NCI-H187 treated with DMSO at 0.1 percent for 48 hours (cell line): Measurements from ENCODE around the gene EIF2B5.
"Not testable (repeated sequence)": the region's sequence is repeated elsewhere in the genome, so short reads cannot be mapped to it uniquely, and the experiment has no call there.

Source experiments
- DNase-seq: peaks from one replicate; lab custom pipeline; 2025; lab: John Stamatoyannopoulos, UW

Gene EIF2B5

GRCh38 chr3:184145751-184146270 lies 10.7 kb downstream of the EIF2B5 start:
- DNase-seq, result no peak

- no peak for DNase-seq
Measured at GRCh38 chr3:184148076-184148475, 12.9 kb downstream of the EIF2B5 start.

GRCh38 chr3:184149123-184149522 lies 14.0 kb downstream of the EIF2B5 start:
- no peak for DNase-seq

GRCh38 chr3:184149770-184150169 lies 14.6 kb downstream of the EIF2B5 start:
- DNase-seq, result not testable (repeated sequence)

DNA sequence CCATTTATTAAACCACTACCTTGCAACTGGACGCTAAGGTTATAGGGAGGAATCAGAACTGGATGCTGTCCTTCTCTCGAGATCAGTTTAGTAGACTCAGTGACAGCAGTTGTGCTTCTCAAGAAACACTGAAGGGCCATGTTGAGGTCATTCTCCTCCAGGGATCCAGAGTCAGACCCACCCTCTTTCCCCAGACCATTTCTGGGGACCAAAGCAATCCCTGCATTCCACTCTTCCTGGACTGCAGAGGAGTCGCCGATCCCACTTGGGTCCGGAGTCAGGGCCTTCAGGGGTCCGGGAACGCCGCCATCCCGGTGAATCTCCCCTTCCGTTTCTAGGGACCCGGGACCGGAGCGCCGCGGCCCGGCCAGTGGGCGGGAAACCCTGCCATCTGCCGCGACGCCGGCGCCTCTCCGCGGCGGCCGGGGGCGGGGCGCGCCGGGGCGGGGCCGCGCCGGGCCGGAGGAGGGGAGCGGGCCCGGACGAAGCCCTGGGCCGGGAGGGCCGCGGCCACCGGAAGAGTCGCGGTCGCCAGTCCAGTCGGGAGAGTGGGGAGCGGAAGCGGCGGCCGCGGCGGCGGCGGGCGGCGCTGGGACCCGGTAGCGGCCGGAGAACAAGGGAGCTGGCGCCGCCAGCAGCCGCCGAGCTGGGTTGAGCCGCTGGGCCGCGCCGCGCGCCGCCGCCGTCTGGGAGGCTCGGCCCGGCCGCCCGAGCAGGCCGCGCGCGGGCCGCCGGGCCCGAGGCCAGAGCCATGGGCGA lies 19.9 kb downstream of the EIF2B5 start, which contains the start of gene DVL3:
TSS of gene DVL3 (plus strand) at position 493 of the 759 bp plus-strand sequence. CDS start at position 752, 259 bp downstream.
- no peak for DNase-seq

DNA sequence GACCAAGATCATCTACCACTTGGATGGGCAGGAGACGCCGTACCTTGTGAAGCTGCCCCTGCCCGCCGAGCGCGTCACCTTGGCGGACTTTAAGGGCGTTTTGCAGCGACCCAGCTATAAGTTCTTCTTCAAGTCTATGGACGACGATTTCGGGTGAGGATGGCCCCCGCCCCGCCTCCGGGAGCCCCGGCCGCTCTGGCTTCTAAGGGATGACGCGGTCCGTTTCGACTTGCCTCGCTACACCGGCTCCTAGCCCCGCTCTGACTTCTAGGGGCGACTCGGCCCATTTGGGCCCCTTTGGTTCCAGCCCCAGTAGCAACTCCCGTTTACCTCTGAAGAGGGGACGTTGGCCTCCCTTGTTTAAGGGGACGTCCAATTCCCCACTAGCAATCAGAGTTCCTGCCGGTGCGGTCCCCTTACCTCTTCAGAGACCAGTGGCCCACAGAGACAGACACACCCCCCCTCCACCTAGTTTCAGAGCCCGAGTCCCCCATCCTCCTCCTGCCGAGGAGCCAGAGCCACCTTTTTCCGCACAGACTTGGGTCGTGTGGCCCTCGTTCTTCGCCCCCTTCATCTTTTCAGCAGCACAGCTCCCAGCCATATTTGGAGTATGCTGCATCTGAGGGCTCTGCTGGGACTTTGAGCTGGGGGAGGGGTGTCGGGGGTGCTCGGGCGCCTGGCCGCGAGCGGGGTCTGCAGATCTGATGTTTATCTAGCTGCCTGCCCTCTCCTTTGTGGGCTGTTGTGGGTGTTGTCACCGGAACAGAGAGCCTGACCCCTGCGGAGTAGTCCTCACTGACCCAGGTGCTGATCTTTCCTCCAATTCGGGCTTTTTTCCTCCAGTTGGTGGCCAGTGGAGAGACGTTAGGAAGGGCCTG lies 20.7 kb downstream of the EIF2B5 start:
- DNase-seq, result no peak

GRCh38 chr3:184156522-184156955 lies 21.4 kb downstream of the EIF2B5 start:
- DNase-seq, result no peak

- DNase-seq, result no peak
Measured at GRCh38 chr3:184157206-184157605, 22.0 kb downstream of the EIF2B5 start.

GRCh38 chr3:184158404-184158803 lies 23.2 kb downstream of the EIF2B5 start:
- no peak for DNase-seq

GRCh38 chr3:184160456-184160855 lies 25.3 kb downstream of the EIF2B5 start:
- DNase-seq, result no peak

DNA sequence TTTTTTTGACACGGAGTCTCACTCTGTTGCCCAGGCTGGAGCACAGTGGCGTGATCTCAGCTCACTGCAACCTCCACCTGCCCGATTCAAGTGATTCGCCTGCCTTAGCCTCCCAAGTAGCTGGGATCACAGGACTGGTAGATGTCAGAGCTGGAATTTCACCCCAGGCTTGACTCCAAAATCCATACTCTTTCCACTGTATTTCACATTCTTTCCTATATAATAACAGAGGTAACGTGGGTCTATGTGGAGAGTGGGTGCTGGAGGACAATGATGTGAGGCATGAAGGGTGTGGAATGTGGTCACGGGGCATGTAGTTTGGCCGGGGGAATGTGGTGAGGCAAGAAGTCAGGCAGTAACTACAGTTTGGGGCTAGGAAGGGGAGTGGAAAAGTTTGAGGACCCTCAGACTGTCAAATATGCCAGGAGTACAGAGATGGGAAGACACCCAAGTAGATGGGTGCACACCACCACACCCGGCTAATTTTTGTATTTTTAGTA lies 27.5 kb downstream of the EIF2B5 start:
- not testable (repeated sequence) for DNase-seq

DNA sequence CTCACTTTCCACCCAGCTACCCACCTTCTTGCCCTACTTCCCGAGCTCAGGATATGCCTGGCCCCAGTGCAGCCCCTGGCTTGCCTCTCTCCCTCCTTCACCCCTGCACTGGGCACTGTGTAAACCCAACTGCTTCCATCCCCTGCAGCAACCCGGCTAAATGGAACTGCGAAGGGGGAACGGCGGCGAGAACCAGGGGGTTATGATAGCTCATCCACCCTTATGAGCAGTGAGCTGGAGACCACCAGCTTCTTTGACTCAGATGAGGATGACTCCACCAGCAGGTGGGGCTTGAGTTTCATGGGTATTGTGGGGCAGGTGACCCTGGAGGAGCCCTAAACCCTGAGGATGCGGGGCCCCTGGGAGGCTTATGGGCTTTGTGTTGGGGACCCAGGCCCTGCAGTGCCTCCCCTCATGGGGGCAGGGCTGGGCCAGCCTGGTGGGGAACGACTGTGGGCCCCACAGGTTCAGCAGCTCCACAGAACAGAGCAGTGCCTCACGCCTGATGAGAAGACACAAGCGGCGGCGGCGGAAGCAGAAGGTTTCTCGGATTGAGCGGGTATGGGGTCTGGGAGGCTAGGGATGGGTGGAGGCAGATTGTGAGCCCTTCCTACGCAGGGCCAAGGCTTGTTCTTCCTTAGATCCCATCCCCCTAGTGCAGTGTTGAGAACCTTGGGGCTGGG lies 29.6 kb downstream of the EIF2B5 start:
- DNase-seq, result no peak

DNA sequence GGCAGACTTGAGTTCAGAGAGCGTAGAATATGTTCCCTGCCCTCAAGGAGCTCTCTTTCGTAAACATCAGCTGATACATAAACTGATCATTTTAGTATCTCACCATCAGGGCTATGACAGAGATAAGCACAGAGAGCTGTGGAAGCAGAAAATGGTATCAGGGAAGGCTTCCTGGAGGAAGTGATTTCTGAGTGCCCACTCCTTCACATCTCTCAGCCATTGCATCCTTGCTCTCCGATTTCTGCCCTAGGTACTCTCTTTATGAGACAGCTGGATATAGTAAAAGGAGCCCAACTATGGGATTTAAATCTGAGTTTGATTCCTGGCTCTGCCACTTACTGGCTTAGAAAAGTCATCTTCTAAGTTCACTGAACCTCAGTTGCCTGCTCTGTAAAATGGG lies 30.4 kb downstream of the EIF2B5 start:
- DNase-seq, result no peak

DNA sequence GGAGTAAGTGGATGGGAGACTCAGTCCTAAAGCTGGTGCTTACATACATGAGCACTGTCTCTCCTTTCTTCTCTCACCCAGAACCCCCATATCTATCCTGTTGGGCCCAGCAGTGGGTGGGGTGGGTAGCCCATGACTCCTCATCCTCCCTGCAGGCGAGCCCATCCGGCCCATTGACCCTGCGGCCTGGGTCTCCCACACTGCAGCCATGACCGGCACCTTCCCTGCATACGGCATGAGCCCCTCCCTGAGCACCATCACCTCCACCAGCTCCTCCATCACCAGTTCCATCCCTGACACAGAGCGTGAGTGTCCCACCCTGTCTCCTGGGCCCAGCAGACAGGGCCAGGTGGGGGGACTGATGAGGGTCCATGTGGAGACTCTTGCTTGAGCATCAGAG lies 31.5 kb downstream of the EIF2B5 start:
- DNase-seq, result no peak

DNA sequence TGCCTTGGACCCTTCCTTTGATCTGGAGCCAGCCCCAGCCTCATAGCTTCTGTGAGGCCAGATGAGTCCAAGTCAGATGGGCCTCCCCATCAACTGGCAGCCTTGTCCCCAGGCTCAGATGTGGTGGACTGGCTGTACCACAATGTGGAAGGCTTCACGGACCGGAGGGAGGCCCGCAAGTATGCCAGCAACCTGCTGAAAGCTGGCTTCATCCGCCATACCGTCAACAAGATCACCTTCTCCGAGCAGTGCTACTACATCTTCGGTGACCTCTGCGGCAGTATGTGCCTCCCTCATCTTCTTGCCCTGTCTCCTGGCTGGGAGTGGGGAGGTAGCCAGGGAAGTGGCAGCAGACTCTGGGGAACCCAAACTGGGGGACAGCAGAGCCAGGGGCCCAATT lies 32.6 kb downstream of the EIF2B5 start:
- no peak for DNase-seq

DNA sequence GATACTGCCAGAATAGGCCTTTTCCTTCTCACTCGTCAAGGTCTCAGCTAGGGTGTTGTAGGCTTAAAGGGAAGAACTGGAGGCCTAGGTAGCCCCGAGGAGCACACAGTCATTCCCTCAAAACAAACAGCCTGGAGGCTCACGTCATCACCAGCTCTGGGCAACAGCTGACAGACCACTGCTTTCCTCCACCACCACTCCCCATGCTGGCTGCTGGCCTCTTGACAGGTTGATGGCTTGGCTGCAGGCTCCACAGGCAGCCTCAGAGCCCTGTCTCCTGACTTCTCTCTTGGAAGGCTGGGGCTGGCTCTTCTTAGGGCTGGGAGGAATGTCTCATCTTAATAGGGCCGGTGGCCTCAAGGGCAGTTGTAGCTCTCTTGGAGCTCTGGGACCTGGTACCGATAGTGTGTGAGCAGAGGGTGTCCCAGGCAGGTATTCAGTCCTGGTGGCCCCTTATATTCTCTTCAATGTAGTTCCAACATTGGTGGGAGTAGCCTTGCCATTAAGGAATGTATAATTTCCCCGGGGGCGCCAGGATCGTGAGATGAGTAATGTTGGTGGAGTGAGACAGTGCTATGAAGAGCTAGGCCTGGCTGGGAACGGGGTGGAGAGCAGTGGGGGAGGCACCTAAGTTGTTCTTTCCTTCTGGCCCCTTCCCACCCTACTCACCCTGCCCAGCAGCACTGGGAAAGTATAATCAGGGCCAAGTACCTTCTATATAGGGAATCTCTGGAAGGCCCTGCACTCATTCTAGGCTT lies 33.4 kb downstream of the EIF2B5 start:
- DNase-seq, result no peak

- DNase-seq, result no peak
Measured at GRCh38 chr3:184169896-184170875, 35.0 kb downstream of the EIF2B5 start.

GRCh38 chr3:184171562-184171961 lies 36.4 kb downstream of the EIF2B5 start:
- no peak for DNase-seq

GRCh38 chr3:184172681-184173373 lies 37.7 kb downstream of the EIF2B5 start:
- DNase-seq, result no peak
